Measurements from ENCODE around the gene WNT3A. TPM values are rescaled to one million over a fixed set of nuclear protein-coding genes. Genes with fewer than 3 reads are reported as not detected.
"Not testable (repeated sequence)": the region's sequence is repeated elsewhere in the genome, so short reads cannot be mapped to it uniquely, and the experiment has no call there.

WNT3A gene
- 3.4 TPM for polyA plus RNA-seq (2013, experiment 1 of 2)
- 3.3 TPM for polyA plus RNA-seq (2013, experiment 2 of 2)

- Histone ChIP-seq H3K27me3 (ENCODE audit: insufficient read depth, low read length) (peaks cover 98% of the 10 kb centered on the region), H3K27ac (ENCODE audit: low read depth, low read length) (no peak within 1 kb of the TSS), H3K9ac (ENCODE audit: low read depth, low read length) (no peak within 1 kb of the TSS), H3K36me3 (ENCODE audit: insufficient read depth, low read length) (no peaks in the 10 kb centered on the region), H3K9me3 (ENCODE audit: insufficient read depth, low read depth, low read length) (no peaks in the 10 kb centered on the region), H3K4me1 (ENCODE audit: insufficient read depth, low read length) (peaks cover 10% of the 10 kb centered on the region; the same call in 1 of the 2 replicates), H3K4me3 (ENCODE audit: low read length) (peak within 1 kb of the TSS; percentile 44)
- under 1% methylated on average over 48 of the region's 48 CpGs for WGBS
Observed at GRCh38 chr1:228006786-228007048, at the start of gene WNT3A. Gene WNT3A (plus strand): TSS chr1:228006998. CDS start chr1:228007129, 131 bp downstream.

GRCh38 chr1:227958617-227959324, 48.0 kb upstream of the WNT3A start:
- H3K9ac ChIP-seq (ENCODE audit: low read depth, low read length), result no peak overlapping the region

GRCh38 chr1:227959325-227959860, 47.4 kb upstream of the WNT3A start:
- Histone ChIP-seq H3K27ac (ENCODE audit: low read depth, low read length) (no peak overlapping the region), H3K4me1 (ENCODE audit: insufficient read depth, low read length) (no peaks in the 10 kb centered on the region), H3K36me3 (ENCODE audit: insufficient read depth, low read length) (no peaks in the 10 kb centered on the region), H3K9me3 (ENCODE audit: insufficient read depth, low read depth, low read length) (peaks cover 4% of the 10 kb centered on the region; the same call in 1 of the 2 replicates), H3K9ac (ENCODE audit: low read depth, low read length) (no peak overlapping the region), H3K27me3 (ENCODE audit: insufficient read depth, low read length) (no peaks in the 10 kb centered on the region; the same call in 1 of the 2 replicates), H3K4me3 (ENCODE audit: low read length) (no peak overlapping the region)
- 91% methylated on average over 10 of the region's 10 CpGs for WGBS

More at GRCh38 chr1:227958617-227959324, 48.0 kb upstream of the WNT3A start:
- WGBS, result 92% methylated on average over 2 of the region's 2 CpGs
- Histone ChIP-seq H3K9me3 (ENCODE audit: insufficient read depth, low read depth, low read length) (peaks cover 4% of the 10 kb centered on the region; the same call in 1 of the 2 replicates), H3K4me3 (ENCODE audit: low read length) (no peak overlapping the region), H3K27ac (ENCODE audit: low read depth, low read length) (no peak overlapping the region), H3K36me3 (ENCODE audit: insufficient read depth, low read length) (no peaks in the 10 kb centered on the region), H3K27me3 (ENCODE audit: insufficient read depth, low read length) (no peaks in the 10 kb centered on the region; the same call in 1 of the 2 replicates), H3K4me1 (ENCODE audit: insufficient read depth, low read length) (no peaks in the 10 kb centered on the region)

- H3K9me3 ChIP-seq (ENCODE audit: insufficient read depth, low read depth, low read length), result no peaks in the 10 kb centered on the region
- 83% methylated on average over 4 of the region's 4 CpGs for WGBS
- no peak overlapping the region for H3K4me3 ChIP-seq (ENCODE audit: low read length)
- H3K27ac ChIP-seq (ENCODE audit: low read depth, low read length), result no peak overlapping the region
- H3K27me3 ChIP-seq (ENCODE audit: insufficient read depth, low read length), result no peaks in the 10 kb centered on the region
- no peaks in the 10 kb centered on the region for H3K4me1 ChIP-seq (ENCODE audit: insufficient read depth, low read length)
- no peaks in the 10 kb centered on the region for H3K36me3 ChIP-seq (ENCODE audit: insufficient read depth, low read length)
- no peak overlapping the region for H3K9ac ChIP-seq (ENCODE audit: low read depth, low read length)
Observed at GRCh38 chr1:227961651-227962466, 44.9 kb upstream of the WNT3A start.

- H3K9me3 ChIP-seq (ENCODE audit: insufficient read depth, low read depth, low read length); H3K27ac ChIP-seq (ENCODE audit: low read depth, low read length); H3K4me3 ChIP-seq (ENCODE audit: low read length); H3K4me1 ChIP-seq (ENCODE audit: insufficient read depth, low read length); H3K36me3 ChIP-seq (ENCODE audit: insufficient read depth, low read length); H3K9ac ChIP-seq (ENCODE audit: low read depth, low read length); H3K27me3 ChIP-seq (ENCODE audit: insufficient read depth, low read length): not testable (repeated sequence)
- WGBS, result 86% methylated on average over 2 of the region's 2 CpGs
Observed at GRCh38 chr1:227966733-227967132, 40.1 kb upstream of the WNT3A start.

GRCh38 chr1:227967815-227968214, 39.0 kb upstream of the WNT3A start:
- H3K4me3 ChIP-seq (ENCODE audit: low read length); H3K9ac ChIP-seq (ENCODE audit: low read depth, low read length); H3K9me3 ChIP-seq (ENCODE audit: insufficient read depth, low read depth, low read length); H3K36me3 ChIP-seq (ENCODE audit: insufficient read depth, low read length); H3K4me1 ChIP-seq (ENCODE audit: insufficient read depth, low read length); H3K27me3 ChIP-seq (ENCODE audit: insufficient read depth, low read length); H3K27ac ChIP-seq (ENCODE audit: low read depth, low read length): not testable (repeated sequence)
- 91% methylated on average over 5 of the region's 5 CpGs for WGBS

GRCh38 chr1:227970076-227970995, 36.5 kb upstream of the WNT3A start:
- not testable (repeated sequence) for H3K27me3 ChIP-seq (ENCODE audit: insufficient read depth, low read length); H3K9ac ChIP-seq (ENCODE audit: low read depth, low read length); H3K4me1 ChIP-seq (ENCODE audit: insufficient read depth, low read length); H3K4me3 ChIP-seq (ENCODE audit: low read length); H3K9me3 ChIP-seq (ENCODE audit: insufficient read depth, low read depth, low read length); H3K27ac ChIP-seq (ENCODE audit: low read depth, low read length); H3K36me3 ChIP-seq (ENCODE audit: insufficient read depth, low read length)
- WGBS, result 91% methylated on average over 36 of the region's 36 CpGs

- not testable (repeated sequence) for H3K36me3 ChIP-seq (ENCODE audit: insufficient read depth, low read length); H3K27me3 ChIP-seq (ENCODE audit: insufficient read depth, low read length); H3K27ac ChIP-seq (ENCODE audit: low read depth, low read length); H3K4me1 ChIP-seq (ENCODE audit: insufficient read depth, low read length); H3K9ac ChIP-seq (ENCODE audit: low read depth, low read length); H3K9me3 ChIP-seq (ENCODE audit: insufficient read depth, low read depth, low read length); H3K4me3 ChIP-seq (ENCODE audit: low read length)
- 94% methylated on average over 10 of the region's 17 CpGs for WGBS
Observed at GRCh38 chr1:227971216-227971615, 35.6 kb upstream of the WNT3A start.

GRCh38 chr1:227971643-227972282, 35.0 kb upstream of the WNT3A start:
- 95% methylated on average over 23 of the region's 27 CpGs for WGBS
- H3K9ac ChIP-seq (ENCODE audit: low read depth, low read length); H3K27ac ChIP-seq (ENCODE audit: low read depth, low read length): not testable (repeated sequence)

GRCh38 chr1:227972283-227972679, 34.5 kb upstream of the WNT3A start:
- not testable (repeated sequence) for H3K9me3 ChIP-seq (ENCODE audit: insufficient read depth, low read depth, low read length); H3K9ac ChIP-seq (ENCODE audit: low read depth, low read length); H3K4me1 ChIP-seq (ENCODE audit: insufficient read depth, low read length); H3K27me3 ChIP-seq (ENCODE audit: insufficient read depth, low read length); H3K27ac ChIP-seq (ENCODE audit: low read depth, low read length); H3K36me3 ChIP-seq (ENCODE audit: insufficient read depth, low read length); H3K4me3 ChIP-seq (ENCODE audit: low read length)
- 98% methylated on average over 12 of the region's 19 CpGs for WGBS

More at GRCh38 chr1:227971643-227972282, 35.0 kb upstream of the WNT3A start:
- not testable (repeated sequence) for H3K4me3 ChIP-seq (ENCODE audit: low read length); H3K9me3 ChIP-seq (ENCODE audit: insufficient read depth, low read depth, low read length); H3K27me3 ChIP-seq (ENCODE audit: insufficient read depth, low read length); H3K36me3 ChIP-seq (ENCODE audit: insufficient read depth, low read length); H3K4me1 ChIP-seq (ENCODE audit: insufficient read depth, low read length)

All from HUES64 (cell line).